Suppressor macrophage treated with lipopolysaccharide for 4 hours (primary cell): ENCODE measurements around the gene ATP8B1.
A peak's percentile ranks its signal among the peaks of the same experiment; 100 is the strongest.
"Not testable (repeated sequence)": the region's sequence is repeated elsewhere in the genome, so short reads cannot be mapped to it uniquely, and the experiment has no call there.

Source experiments
- DNase-seq: peaks from one replicate; pipeline ENCODE4 v3.0.0-alpha.2; 2020

ATP8B1 gene

GRCh38 chr18:57651914-57652313 is 151.2 kb downstream of the ATP8B1 start:
- DNase-seq = no peak

DNA sequence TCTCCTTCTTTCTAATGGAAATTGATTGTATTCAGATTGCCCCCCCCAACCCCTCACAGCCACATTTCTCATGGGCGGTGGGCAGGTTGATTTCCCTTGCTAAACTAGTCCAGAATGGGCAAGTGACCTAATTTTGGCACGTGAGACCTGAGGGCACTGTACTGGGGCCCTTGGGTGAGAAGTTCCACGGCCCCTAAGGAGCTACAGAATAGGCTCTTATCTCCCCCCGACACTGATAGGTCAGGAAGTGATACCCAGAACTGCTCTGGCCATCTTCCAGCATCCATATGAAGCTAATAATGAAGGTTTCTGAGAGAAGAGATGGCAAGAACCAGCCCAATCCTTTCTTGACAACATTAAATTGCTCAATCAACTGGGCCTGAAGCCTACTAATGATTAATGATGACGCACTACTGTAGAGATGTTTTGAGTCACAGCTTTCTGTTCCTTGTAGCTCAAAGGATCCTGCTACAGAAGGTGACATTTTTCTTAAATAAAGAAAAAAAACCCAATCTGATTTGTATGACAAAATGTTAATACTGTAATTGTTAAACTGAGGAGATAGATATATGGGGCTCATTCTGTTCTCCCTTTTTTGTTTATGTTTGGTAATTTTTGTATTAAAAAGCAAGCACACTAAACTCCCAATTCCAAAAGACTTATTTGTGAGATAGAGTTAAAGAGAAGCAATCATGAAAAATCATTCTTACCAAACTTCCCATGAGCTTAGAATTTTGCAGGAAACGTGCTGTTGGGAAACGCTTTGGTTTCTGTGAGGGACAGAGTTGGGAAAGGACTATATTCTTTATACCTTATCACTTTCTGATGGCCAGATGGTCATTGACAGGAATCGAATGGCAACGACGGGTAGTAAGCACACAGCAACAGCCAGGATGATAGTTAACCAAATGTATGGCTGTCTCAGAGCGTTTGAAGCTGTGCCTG is 153.3 kb downstream of the ATP8B1 start:
- peak; percentile 94 for DNase-seq

DNA sequence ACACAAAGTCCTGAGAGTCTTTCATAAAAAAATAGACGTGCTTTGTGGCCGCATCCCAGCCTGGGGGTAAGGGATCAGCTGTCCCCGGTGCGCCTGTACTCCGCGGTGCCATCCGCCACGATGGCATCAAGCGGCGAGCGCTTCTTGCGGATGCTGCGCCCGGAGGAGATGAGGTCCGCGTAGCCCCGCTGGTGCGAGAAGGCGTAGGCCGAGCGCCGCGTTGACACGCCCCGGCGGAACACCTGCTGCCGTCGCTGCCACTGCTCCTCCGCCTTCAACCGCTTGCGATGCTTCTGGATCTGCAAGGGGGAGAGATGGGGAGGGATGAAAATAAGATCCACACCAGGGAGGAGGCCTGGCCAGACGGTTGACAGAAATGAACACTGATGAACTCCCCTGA is 154.7 kb downstream of the ATP8B1 start:
- DNase-seq = no peak

GRCh38 chr18:57644540-57644939 is 158.6 kb downstream of the ATP8B1 start:
- no peak for DNase-seq

DNA sequence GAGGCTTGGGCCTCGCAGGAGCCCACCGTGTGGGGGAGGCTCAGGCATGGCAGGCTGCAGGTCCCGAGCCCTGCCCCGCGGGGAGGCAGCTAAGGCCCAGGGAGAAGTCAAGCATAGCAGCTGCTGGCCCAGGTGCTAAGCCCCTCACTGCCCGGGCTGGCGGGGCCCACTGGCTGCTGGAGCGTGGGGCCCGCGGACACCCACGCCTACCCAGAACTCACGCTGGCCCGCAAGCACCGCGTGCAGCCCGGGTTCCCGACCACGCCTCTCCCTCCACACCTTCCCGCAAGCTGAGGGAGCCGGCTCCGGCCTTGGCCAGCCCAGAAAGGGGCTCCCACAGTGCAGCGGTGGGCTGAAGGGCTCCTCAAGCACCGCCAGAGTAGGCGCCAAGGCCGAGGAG is 159.4 kb downstream of the ATP8B1 start:
- DNase-seq = not testable (repeated sequence)

- not testable (repeated sequence) for DNase-seq
Measured at GRCh38 chr18:57642462-57642861, 160.7 kb downstream of the ATP8B1 start.

- peak; percentile 17 for DNase-seq
Measured at GRCh38 chr18:57640749-57641148, 162.4 kb downstream of the ATP8B1 start.

DNA sequence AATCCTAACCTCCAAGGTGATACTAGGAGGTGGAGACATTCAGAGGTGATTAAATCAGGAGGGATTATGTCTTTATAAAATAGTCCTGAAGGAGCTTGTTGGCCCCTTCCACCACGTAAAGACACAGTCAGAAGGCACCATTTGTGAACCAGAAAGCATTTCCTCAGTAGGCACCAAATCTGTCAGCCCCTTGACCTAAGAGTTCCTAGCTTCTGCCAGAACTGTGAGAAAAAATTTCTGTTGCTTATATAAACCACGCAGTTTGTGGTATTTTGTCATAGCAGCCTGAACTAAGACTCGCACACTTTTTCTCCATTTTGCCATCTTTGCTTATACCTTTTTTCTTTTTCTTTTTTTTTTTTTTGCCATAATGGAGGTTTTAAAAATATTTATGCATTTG is 162.9 kb downstream of the ATP8B1 start:
- DNase-seq = no peak

- no peak for DNase-seq
Measured at GRCh38 chr18:57635003-57635822, 167.9 kb downstream of the ATP8B1 start.

DNA sequence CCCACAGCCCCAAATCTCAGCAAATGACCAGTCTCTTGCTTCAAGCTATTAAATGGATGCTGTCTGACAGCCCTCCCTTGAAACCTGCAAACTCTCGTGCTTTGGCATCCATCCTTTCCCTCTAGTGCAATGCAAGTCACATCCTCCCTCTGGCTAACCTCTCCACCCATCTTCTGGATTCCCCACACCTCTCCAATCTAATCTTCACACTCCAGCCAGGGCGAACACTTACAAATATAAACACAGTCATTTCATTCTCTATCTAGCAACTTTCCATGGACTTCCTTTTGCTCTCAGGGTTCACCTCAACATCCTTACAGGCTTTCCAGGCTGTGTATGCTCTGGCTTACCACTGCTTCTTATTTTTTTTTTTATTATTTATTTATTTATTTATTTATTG is 171.4 kb downstream of the ATP8B1 start:
- no peak for DNase-seq

- peak; percentile 33 for DNase-seq
Measured at GRCh38 chr18:57630754-57631595, 172.1 kb downstream of the ATP8B1 start.

DNA sequence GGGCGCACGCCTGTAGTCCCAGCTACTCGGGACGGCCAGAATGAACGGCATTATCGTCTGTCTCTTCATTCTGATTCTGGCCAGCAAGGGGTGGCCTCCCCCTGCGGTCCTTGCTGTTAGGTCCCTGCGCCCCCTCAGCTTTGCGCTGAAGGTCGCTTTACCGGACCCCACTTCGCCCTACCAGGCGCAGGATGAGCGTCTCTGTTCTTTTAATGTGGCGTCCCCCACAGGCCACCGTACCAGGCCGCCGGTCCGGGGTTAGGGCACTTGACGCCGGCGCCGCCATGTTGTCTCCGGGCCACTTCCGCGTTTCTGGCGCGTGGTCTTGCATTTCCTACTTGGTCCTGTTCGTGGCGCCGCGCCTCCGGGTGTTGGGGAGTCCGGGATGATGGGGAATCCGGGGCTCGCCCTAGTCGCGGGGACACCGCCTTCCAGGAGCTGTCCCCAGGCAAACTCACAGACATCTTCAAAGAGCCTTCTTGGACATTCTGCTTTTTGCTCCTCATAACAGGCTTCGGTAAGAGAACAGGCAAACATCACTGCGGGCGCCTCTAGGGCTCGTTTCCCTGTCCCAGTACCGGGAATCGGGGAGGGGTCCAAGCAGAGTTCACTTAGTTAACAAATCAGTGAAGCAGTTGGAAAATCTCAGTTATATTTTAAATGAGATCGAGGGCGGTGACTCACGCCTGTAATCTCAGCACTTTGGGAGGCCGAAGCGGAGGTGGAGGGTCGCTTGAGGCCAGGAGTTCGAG is 172.9 kb downstream of the ATP8B1 start:
- peak; percentile 97 for DNase-seq

- no peak for DNase-seq
Measured at GRCh38 chr18:57629422-57629821, 173.7 kb downstream of the ATP8B1 start.

DNA sequence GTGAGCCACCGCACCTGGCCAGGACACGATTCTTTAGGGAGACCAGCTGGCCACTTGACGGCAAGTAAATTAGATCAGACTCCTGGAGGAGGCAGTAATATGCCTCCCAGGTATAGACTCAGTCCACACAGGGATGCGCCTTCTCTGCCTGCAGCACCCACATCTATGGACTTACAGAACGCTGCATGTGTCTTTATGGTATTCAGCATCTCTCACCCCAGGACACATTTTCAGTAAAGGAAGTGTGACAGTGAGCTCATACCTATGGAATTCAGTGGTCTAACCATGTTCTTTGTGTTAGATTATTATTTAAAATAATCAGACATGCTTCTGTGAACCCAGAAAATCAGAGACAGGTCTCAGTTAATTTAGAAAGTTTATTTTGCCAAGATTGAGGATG is 175.6 kb downstream of the ATP8B1 start:
- no peak for DNase-seq

GRCh38 chr18:57624988-57625387 is 178.1 kb downstream of the ATP8B1 start:
- DNase-seq = no peak

DNA sequence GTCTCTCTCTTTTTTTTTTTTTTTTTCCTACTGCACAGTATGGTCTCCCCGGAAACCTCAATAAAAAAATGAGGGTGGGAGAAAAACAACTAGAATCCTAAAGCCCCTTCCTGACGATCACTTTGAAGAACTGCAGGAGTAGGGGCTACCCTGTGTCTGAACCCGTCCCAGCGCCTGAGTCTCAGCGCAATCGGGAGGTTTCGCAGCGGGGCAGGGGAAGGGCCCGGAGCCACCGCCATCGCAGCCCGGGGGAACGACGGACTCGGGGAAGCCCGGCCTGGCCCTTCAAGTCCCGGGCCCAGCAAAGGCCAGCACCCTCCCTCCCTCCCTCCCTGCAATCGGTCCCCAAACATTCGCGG is 181.9 kb downstream of the ATP8B1 start:
- peak; percentile 32 for DNase-seq

DNA sequence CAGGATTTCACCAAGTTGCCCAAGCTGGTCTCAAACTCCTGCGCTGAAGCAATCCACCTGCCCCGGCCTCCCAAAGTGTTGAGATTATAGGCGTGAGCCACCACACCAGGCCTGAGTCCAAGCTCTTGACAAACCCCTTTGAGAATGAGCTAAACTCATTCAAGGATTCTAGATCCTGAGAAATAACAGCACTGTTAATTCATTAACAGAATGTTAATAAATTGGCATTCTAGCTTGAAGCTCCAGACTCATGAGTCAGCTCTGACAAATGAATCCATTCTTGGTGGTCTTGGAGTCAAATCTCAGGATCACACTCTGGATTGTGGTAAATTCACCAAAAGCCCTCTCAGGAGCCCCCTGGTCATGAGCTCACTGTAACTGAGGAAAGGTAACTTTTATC is 183.2 kb downstream of the ATP8B1 start:
- no peak for DNase-seq

DNA sequence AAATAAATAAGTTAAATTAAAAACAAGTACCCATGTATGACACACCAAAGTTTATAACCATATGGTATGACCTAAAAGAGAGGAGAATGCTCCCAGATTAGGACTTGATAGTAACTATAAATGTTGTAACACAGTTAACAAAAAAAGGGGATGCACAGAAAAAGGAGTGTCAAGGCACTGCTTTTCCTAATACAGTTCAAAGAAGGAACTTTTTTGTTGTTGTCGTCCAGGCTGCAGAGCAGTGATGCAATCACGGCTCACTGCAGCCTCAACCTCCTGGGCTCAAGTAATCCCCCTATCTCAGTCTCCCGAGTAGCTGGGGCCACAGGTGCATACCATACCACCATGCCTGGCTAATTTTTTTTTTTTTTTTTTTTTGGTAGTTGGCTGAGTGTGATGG is 184.2 kb downstream of the ATP8B1 start:
- peak; percentile 25 for DNase-seq

DNA sequence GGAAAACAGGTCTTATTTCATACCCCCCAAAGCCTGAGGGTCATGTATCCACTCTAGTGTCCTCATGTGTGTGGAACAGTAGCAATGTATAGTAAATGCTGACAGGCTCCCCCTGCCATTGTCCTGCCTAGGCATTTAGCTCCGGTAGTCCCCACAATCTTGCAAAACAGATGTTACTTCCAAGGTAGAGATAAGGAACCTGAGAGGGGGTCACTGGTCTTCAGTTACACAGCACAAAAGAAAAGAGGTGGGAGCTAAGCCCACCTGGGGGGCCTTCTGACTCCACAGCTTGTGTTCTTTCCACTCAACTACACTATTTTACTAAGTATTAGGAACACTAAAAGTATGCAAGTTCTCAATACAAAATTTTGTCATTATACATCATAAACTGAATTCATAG is 199.2 kb downstream of the ATP8B1 start:
- no peak for DNase-seq
